ENCODE measurements around the gene CORO7.

CORO7 gene

DNA sequence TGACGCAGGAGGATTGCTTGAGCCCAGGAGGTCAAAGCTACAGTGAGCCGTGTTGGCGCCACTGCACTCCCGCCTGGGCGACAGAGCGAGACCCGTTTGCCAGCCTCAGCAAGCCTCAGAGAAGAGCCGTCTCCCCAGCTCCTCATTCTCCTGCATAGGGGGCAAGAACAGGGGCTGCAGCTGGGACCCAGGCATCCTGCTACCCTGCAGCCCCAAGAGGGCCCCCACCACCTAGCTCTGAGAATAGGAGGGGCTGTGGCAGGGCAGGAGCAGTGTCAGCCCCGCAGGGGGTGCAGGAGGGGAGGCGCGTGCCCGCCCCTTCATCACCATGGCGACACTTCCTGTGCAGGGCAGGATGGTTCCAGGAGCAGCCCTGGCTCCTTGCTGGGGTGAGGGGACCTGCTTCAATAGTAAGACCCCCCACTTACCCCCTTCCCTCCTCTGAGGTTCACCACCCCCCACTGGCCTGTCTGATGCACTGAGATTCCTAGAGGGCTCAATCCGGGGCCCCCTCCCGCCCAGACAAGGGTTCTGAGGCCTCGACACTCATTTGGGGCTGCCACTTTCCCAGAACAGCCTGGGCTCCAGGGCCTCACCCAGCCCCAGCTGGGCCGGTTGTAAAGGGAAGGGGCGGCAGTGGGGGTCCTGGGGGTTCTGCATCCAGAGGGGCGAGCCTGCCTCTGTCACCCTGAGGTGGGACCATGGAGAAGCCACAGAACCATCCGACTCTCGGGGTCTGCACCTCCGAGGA, 24.6 kb downstream of the CORO7 start:
- H3K4me3 ChIP-seq (ENCODE audit: low read depth, low read length), result no peak overlapping the region
- TF ChIP-seq, protein P1, sequence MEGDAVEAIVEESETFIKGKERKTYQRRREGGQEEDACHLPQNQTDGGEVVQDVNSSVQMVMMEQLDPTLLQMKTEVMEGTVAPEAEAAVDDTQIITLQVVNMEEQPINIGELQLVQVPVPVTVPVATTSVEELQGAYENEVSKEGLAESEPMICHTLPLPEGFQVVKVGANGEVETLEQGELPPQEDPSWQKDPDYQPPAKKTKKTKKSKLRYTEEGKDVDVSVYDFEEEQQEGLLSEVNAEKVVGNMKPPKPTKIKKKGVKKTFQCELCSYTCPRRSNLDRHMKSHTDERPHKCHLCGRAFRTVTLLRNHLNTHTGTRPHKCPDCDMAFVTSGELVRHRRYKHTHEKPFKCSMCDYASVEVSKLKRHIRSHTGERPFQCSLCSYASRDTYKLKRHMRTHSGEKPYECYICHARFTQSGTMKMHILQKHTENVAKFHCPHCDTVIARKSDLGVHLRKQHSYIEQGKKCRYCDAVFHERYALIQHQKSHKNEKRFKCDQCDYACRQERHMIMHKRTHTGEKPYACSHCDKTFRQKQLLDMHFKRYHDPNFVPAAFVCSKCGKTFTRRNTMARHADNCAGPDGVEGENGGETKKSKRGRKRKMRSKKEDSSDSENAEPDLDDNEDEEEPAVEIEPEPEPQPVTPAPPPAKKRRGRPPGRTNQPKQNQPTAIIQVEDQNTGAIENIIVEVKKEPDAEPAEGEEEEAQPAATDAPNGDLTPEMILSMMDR (IDR thresholded peaks at IDR 0.05; ENCODE audit: low read depth, low read length), result no peak

DNA sequence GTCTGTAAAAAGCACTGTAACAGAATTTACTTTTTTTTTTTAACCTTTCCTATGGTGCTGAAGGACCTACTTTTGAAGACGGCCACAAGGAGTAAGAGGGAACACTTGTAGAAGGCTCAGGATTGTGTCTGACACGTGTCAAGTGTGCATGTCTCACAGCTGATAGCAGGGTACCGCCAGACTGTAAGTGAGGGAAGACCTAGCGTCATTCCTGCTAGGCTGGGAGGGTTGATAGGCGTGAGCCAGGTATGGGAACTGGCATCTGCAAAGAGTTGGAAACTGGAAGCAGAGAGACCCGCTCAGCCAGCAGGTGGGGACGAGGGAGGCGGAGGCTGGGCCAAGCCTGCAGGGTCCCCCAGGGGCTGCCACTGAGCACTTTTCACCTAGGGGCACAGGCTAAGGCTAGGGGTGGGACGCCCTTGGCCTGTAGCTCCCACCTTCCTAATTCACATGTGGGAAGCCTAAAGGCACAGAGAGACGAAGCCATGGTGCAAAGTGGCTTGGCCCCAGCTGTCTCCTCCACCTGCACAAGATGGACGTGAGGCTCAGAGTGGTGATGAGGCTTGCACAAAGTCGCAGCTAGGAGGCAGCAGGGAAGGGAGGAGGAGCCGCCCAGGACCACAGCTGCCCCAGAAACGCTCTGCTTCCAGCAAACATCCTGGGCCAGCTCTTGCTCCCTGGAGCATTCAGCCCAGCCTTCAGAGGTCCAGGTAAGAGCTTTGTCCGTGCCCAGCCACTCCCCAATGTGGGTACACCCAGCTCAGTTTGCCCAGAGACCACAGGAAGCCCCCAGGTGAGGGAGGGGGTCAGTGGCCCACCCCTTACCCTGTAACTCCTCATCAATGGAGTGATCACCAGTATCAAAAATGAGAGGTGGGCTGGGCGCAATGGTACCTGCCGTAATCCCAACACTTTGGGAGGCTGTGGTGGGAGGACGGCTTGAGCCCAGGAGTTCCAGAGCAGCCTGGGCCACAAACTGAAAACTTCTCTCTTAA, 25.8 kb downstream of the CORO7 start:
- TF ChIP-seq, protein P1 (IDR thresholded peaks at IDR 0.05; ENCODE audit: low read depth, low read length), result no peak
- no peak overlapping the region for H3K4me3 ChIP-seq (ENCODE audit: low read depth, low read length)

DNA sequence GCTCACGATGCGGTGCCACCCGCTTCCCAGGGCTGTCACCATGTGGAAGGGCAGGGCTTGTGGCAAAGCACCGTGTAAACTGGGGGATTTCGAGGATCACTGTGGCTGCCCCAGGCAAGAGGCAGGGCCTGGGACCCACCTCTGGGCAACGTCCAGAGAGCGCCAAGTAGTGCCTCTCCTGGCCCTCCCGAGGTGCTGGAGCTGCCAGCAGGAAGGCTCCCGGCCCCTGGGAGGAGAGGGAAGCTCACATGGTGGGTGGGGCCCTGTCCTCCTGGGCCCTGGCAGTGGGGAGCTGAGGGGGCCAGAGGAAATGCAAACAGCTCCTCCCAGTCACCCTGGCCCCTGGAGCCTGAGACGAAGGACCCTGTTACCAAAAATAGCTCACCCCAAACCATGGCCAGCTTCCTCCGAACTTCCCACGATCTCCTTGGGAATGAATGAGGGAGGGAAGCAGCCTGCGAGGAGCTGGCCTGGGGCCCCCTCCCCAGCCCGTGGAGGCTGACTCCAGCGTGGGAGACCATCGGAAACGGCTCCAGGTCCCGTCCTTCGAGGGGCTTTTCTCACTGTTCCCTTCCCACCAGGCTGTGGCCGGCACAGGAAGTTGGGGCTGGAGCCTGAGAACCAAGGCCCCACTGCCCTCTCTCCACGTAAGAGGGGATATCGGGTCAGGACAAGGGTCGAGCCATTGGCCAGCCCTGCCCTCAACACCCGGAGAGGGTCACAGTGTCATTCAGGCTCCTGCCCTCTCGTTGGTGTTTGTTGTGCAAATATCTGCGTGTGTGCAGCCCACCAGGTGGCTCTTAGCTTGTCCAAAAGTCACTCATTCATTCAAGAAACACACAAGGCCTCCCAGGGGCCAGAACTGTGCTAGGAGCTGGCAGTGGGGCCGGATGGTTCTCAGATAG, 27.1 kb downstream of the CORO7 start:
- TF ChIP-seq, protein P1 (IDR thresholded peaks at IDR 0.05; ENCODE audit: low read depth, low read length), result no peak
- H3K4me3 ChIP-seq (ENCODE audit: low read depth, low read length), result no peak overlapping the region

DNA sequence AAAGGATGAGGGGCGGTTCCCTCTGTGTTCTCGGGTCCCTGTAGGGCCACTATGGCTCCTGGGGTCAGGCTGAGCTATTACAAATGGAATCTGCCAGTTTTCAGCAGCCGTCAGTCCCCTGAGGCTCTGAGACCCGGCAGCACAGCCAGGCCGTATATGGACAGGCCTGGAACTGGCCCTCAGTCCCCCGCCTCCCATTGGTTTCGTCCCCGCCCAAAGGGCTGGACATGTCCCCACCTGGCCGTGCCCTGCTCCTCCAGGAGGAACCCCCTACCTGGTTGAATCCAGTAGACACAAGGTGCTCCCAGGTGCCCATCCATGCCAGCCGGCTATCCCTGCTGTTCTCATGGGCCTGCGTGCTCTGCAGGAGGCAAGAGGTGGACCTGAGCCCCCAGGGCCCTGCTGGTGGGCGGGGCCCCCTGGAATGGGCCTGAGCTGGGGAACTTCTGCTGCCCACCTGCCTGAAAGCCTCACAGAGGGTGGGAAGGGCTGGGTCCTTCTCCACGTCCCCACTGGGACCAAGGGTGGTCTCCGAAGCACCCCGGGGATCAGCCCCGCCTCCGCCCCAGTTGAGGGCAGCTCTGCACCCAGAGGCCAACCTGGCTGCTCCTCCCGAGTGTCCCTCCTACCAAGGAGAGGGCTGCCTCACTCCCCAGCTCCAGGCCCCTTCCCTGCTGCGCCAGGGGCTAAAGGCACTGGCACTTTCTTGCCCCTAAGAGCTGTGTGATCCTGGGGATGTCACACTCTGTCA, 27.9 kb downstream of the CORO7 start:
- TF ChIP-seq, protein P1 (IDR thresholded peaks at IDR 0.05; ENCODE audit: low read depth, low read length), result no peak
- H3K4me3 ChIP-seq (ENCODE audit: low read depth, low read length), result no peak overlapping the region

DNA sequence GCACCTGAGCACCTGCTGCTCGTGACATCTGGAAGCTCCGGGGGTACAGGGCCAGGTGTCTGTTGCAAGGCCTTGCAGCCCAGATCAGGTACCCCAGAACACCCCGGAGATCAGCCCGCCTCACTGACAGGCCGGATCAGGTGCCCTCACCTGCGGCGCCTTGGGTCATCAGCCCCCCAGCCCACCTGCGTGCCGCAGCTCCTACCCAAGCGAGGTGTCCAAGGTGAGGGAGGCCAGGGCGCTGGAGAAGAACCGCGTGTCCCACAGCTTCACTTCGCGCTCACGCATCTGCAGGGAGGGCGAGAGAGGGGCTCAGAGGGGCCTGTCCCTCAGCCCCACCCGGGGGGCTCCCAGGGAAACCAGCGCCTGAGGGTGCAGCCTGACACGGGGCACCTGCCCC, 28.6 kb downstream of the CORO7 start:
- no peak overlapping the region for H3K4me3 ChIP-seq (ENCODE audit: low read depth, low read length)
- TF ChIP-seq, protein P1 (IDR thresholded peaks at IDR 0.05; ENCODE audit: low read depth, low read length), result no peak

DNA sequence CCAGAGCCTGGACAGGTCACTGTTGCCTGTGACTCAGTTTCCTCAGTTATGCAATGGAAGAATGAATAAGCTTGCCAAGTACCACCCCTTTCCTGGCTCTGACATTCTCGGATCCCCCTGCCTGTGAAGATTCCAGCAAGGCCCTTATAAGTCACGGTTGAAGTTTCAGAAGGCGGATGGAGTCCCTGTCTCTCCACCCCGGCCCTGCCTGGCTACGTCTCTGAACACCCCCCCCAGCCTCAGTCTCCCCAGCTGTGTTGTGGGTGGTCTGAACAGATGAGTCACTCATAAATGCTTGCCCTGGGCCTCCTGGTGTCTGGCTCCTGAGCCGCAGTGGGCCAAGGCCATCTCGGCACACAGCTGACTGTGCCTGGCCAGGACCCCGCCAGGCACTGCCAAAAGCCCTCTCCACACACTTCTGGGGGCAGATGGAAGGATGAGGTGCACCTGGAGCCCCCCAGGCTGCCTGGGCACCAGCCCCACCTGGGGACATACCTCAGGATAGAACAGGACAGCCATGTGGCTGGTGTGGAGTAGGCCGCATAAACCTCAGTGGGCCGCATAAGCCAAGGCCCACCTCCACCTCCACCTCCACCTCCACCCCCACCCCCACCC, 29.3 kb downstream of the CORO7 start:
- no peak overlapping the region for H3K4me3 ChIP-seq (ENCODE audit: low read depth, low read length)
- TF ChIP-seq, protein P1 (IDR thresholded peaks at IDR 0.05; ENCODE audit: low read depth, low read length), result no peak
